Amniotic epithelial cell (primary cell): Measurements from ENCODE around the gene GRM1.
A peak's percentile ranks its signal among the peaks of the same experiment; 100 is the strongest.

Source experiments
- DNase-seq: peaks from one replicate; pipeline ENCODE4 v3.0.0-alpha.2; 2010; ENCODE audit warnings: low read depth

The GRM1 gene

DNA sequence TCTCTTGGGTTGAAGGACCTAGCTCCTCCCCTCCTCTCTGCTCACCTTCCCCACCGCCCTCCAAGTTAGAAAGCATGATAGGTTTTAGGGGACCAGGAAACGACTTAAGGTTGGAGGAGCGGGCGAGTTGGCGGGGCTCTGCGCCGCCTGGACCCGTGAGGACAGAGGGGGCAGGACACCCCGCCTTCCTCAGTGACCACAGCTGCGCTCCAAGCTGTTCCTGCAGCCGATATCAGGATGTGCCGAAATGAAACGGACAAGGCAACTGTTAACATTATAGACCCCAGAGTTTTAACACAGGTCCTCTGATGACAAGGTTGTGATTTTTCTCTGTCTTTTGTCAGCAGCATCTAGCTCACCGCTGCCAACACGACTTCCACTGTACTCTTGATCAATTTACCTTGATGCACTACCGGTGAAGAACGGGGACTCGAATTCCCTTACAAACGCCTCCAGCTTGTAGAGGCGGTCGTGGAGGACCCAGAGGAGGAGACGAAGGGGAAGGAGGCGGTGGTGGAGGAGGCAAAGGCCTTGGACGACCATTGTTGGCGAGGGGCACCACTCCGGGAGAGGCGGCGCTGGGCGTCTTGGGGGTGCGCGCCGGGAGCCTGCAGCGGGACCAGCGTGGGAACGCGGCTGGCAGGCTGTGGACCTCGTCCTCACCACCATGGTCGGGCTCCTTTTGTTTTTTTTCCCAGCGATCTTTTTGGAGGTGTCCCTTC, at the start of gene GRM1:
Gene GRM1, plus strand, starts transcription at position 212 of the 722 bp plus-strand sequence. Its CDS starts 456 bp downstream, at position 668.
- no peak for DNase-seq

DNA sequence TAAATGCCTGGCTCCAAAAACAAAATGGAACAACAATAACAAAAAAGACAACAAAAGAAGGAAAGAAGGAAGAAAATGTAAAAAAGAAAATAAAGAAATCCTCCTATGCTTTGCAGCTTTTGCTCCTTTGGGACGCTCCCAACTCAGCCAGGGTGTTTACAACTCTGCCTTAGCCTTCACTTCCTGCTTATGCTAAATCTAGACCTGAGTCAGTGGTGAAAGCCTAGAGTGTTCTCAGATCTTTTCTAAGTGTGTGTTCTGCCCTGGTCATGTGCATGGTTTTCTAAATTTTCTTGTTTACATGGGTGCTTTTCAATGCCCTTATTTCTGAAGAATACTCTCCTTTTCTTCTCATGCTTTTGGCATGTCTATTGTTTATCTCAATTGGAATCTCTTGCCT, 19.5 kb upstream of the GRM1 start:
- DNase-seq = no peak

- DNase-seq = no peak
These were observed 14.6 kb upstream of the GRM1 start for GRCh38 chr6:146014233-146014632.

DNA sequence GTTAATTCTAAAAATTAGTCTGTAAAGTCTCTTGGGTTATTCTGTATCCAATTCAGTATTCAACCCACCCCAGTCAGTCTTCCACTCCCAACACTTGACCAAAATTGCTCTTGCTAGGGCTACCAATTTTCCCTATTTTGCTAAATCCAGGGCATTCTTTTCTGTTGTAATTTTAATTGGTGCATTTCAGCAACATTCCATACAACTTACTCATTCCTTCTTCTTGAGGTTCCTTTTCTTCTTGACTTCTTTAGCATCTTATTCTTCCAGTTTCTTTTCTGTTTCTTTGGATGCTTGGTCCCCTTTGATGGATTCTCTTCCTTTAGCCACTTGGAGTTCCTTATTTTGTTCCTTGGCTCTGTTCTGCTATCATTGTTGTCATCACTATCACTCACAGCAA, 11.2 kb upstream of the GRM1 start:
- no peak for DNase-seq

GRCh38 chr6:146026873-146027272, 2.0 kb upstream of the GRM1 start:
- DNase-seq = no peak

DNA sequence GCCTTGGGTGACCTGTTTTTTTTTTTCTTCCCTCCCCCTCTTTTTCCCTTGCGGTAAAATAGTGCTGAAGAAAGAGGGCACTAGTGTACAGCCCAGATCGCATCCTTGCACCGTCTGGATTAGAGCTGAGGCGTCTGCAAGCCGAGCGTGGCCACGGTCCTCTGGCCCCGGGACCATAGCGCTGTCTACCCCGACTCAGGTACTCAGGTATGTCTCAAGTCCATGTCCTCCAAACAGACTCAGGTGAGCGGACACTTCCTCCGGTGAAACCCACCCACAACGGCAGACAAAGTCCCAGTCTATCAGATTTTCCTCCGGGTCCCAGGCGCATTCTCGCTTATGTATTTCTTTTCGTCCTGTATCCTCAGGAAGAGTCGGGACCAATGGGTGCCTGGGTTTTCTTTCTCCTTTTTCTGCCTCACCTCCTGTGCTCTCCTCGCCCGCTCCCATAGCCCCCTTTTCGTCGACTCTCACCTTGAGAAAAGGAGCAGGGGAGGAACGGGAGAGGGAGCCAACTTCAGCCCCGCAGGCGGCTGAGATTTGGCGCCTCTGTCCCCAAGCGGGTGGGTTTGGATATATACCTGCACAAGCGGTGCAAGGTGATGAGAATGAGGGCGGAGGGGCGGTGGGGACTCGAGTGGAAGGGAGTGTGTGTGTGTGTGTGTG, 1.1 kb upstream of the GRM1 start:
- no peak for DNase-seq

- peak; percentile 40 for DNase-seq
These were observed 538 bp upstream of the GRM1 start for GRCh38 chr6:146028252-146028795.

DNA sequence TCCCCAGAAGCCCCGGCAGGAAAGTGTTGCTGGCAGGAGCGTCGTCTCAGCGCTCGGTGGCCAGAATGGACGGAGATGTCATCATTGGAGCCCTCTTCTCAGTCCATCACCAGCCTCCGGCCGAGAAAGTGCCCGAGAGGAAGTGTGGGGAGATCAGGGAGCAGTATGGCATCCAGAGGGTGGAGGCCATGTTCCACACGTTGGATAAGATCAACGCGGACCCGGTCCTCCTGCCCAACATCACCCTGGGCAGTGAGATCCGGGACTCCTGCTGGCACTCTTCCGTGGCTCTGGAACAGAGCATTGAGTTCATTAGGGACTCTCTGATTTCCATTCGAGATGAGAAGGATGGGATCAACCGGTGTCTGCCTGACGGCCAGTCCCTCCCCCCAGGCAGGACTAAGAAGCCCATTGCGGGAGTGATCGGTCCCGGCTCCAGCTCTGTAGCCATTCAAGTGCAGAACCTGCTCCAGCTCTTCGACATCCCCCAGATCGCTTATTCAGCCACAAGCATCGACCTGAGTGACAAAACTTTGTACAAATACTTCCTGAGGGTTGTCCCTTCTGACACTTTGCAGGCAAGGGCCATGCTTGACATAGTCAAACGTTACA, 817 bp downstream of the GRM1 start:
- no peak for DNase-seq

DNA sequence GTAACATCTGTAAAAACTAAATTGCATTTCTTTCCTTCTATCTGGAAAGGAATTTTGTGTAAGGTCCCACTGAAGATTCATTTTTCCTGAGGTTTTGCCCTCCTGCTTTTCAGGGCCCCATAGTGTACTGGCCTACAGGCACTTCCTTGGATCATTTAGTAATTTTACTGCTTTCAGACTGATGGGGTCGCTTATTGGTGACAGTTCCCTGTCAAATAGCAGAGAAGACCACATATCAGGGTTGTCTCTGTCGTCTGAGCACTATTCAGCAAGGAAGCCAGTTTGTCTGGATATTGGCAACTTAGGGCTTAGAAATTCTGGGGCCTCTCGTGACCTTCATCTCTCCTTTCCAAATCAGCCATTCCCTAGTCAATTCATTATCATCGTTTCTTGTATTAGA, 3.5 kb downstream of the GRM1 start:
- no peak for DNase-seq

DNA sequence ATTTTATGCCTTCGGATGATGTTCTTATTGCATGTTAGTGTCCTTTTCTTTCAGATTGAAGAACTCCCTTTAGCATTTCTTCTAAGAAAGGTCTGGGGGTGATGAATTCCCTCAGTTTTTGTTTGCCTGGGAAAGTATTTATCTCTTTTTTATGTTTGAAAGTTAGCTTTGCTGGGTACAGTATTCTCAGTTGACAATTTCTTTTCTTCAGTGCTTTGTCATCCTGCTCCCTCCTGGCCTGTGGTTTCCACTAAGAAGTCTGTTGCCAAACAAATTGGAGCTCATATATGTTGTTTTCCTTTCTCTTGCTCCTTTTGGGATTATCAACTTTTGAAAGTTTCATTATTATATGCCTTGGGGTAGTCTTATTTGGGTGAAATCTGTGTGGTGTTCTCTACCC, 11.5 kb downstream of the GRM1 start:
- no peak for DNase-seq

DNA sequence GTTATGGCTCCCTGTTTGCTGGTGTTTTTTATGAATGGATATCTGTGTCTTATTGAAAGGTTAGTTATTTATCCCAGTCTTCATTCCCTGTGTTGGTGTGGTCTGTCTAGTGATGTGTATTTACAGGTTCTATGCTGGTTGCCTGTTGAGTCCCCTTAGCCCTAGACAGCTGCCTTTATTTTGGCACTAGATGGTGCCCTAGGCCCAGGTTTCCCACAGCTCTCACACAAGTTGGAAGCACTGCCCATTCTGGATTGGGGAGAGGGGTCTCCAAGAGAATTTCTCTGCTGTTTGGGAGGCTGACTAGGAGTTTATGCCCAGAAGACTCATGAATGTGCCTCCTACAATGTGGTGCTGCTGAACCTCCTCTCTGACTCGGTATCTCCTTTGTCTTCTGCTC, 12.4 kb downstream of the GRM1 start:
- DNase-seq = peak; percentile 2

- DNase-seq = no peak
These were observed 18.5 kb downstream of the GRM1 start for GRCh38 chr6:146047371-146047770.

DNA sequence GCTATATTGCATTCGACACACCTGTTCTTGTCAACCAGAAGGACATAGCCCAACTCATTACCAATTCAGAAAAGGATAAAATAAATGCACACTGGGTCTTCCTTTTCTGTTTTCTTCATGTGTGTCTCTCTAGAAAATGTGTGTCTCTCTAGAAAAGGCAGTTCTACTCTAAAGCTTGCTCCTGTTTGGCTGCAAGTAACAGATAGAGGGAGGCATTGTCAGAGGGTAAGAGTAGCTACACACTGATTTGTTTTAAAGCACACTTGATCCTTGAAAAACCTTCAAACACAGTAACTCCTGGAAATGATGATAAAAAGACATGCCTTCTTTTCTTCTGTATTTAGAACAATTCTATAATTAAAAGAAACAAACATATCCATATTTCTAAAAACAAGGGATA, 21.3 kb downstream of the GRM1 start:
- DNase-seq = no peak

GRCh38 chr6:146056506-146056905, 27.6 kb downstream of the GRM1 start:
- no peak for DNase-seq

GRCh38 chr6:146065690-146066089, 36.8 kb downstream of the GRM1 start:
- no peak for DNase-seq

GRCh38 chr6:146066506-146066905, 37.6 kb downstream of the GRM1 start:
- no peak for DNase-seq

GRCh38 chr6:146071781-146072180, 42.9 kb downstream of the GRM1 start:
- DNase-seq = no peak

DNA sequence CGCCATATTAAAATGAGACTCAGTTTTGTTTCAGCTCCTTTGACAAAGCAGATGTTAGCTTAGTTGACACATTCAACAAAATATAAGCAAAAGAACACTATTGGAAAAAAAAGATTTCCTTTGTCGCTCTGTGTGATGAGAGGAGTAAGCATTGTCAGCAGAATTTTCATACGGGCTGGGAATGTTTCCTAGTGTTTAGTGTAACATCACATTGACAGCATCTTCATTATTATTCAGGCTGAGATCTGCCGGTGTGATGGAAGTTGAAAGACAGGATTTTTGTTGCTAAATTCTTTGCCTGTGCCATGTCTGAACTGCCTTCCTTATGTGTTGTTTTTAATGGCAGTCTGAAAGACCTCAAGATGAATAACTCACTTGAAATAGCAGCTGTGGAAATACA, 49.1 kb downstream of the GRM1 start:
- DNase-seq = no peak

DNA sequence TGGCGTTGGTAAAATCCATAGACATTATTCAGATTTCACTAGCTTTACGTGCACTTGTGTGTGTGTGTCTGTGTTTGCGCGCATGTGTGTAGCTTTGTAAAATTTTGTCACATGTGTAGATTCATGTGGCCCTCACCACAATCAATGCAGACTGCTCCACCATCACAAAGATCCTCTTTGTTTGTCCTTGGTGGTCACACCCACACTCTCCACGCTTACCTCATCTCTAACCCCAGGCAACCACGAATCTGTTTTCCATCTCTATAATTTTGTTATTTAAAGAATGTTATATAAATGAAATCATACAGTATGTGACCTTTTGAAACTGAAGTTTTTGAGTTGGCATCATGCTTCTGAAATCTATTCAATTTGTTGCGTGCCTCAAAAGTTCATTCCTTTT, 58.5 kb downstream of the GRM1 start:
- DNase-seq = no peak

DNA sequence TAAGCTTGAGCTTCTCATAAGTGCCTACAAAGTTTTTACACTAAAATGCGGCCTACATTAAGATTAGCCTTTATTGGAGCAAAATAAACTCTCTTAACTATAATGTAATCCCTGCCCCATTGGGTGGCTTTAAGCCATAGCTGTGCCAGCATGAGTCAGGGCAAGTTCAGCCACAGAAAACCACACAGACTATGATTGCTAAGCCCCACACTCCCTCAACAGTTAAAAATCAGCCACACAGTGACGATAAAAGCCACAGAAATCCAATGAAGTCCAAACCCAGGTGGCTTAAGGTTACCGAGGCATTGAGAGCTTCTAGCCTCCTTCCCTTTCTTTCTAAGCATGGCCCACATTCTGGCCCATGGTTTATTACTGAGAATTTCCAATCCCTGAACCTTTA, 61.6 kb downstream of the GRM1 start:
- DNase-seq = no peak

- DNase-seq = no peak
These were observed 64.3 kb downstream of the GRM1 start for GRCh38 chr6:146092961-146093686.

- DNase-seq = no peak
These were observed 66.6 kb downstream of the GRM1 start for GRCh38 chr6:146095481-146095880.

- no peak for DNase-seq
These were observed 68.7 kb downstream of the GRM1 start for GRCh38 chr6:146097586-146097985.
